MM.1S (cell line): ENCODE measurements around the gene CHST10.

Source experiments
- DNase-seq: peaks from one replicate; pipeline ENCODE4 v3.0.0-alpha.2; 2015
- H2AFZ ChIP-seq: fragments of 300-600 bp; sonication (generic); 2 replicates; pipeline ENCODE4 v1.6.0; 2016; ENCODE audit warnings: antibody characterized with exemption, low read length
- H3F3A ChIP-seq: fragments of 300-600 bp; sonication (generic); 2 replicates; pipeline ENCODE4 v1.6.1; 2016; ENCODE audit warnings: mild to moderate bottlenecking, antibody characterized with exemption, low read length, moderate library complexity, mixed read lengths; ENCODE audit not compliant: insufficient read depth
- H3K27ac ChIP-seq: fragments of 300-600 bp; sonication (generic); 2 replicates; pipeline ENCODE4 v1.5.1; 2016; ENCODE audit warnings: mild to moderate bottlenecking, low read length
- H3K27me3 ChIP-seq: fragments of 300-600 bp; sonication (generic); replicated peaks from 2 replicates; pipeline ENCODE4 v1.6.0; 2016; ENCODE audit warnings: low read length; ENCODE audit not compliant: insufficient read depth
- H3K36me3 ChIP-seq: fragments of 300-600 bp; sonication (generic); replicated peaks from 2 replicates; pipeline ENCODE4 v1.6.1; 2016; ENCODE audit warnings: mild to moderate bottlenecking, low read length, mixed read lengths; ENCODE audit not compliant: insufficient read depth
- H3K4me1 ChIP-seq: fragments of 300-600 bp; sonication (generic); 2 replicates; pipeline ENCODE4 v1.6.1; 2016; ENCODE audit warnings: low read length, mixed read lengths
- H3K4me2 ChIP-seq: fragments of 300-600 bp; sonication (generic); 2 replicates; pipeline ENCODE4 v1.6.0; 2016; ENCODE audit warnings: low read depth, low read length
- H3K4me3 ChIP-seq: fragments of 300-600 bp; sonication (generic); 2 replicates; pipeline ENCODE4 v1.5.1; 2016; ENCODE audit warnings: low read length, mixed read lengths
- H3K79me2 ChIP-seq: fragments of 300-600 bp; sonication (generic); 2 replicates; pipeline ENCODE4 v1.6.1; 2016; ENCODE audit warnings: mixed run types, low read length, mixed read lengths
- H3K9ac ChIP-seq: fragments of 300-600 bp; sonication (generic); 2 replicates; pipeline ENCODE4 v1.6.1; 2016; ENCODE audit warnings: low read length, mixed read lengths
- H3K9me2 ChIP-seq: fragments of 300-600 bp; sonication (generic); replicated peaks from 2 replicates; pipeline ENCODE4 v1.6.1; 2016; ENCODE audit warnings: mild to moderate bottlenecking, low read length, mixed read lengths; ENCODE audit not compliant: insufficient read depth
- H3K9me3 ChIP-seq: fragments of 300-600 bp; sonication (generic); replicated peaks from 2 replicates; pipeline ENCODE4 v1.6.1; 2016; ENCODE audit warnings: mild to moderate bottlenecking, low read length, mixed read lengths; ENCODE audit not compliant: insufficient read depth
- H4K20me1 ChIP-seq: fragments of 300-600 bp; sonication (generic); 2 replicates; pipeline ENCODE4 v1.6.1; 2016; ENCODE audit warnings: mild to moderate bottlenecking, low read length, moderate library complexity, mixed read lengths; ENCODE audit not compliant: insufficient read depth
- CTCF ChIP-seq: fragments of 300-600 bp; sonication (generic); IDR thresholded peaks from 2 replicates; pipeline ENCODE4 v1.5.1; 2016; ENCODE audit warnings: antibody characterized with exemption, low read length, mixed read lengths
- EZH2 ChIP-seq: fragments of 300-600 bp; sonication (generic); optimal IDR thresholded peaks from 2 replicates; pipeline ENCODE3; 2017; ENCODE audit warnings: low read depth, mild to moderate bottlenecking, antibody characterized with exemption, low read length, mixed read lengths
- EZH2phosphoT487 ChIP-seq: fragments of 300-600 bp; sonication (generic); IDR thresholded peaks from 2 replicates; pipeline ENCODE4 v1.6.1; 2018; ENCODE audit warnings: antibody characterized with exemption, low read length

CHST10 gene

GRCh38 chr2:100397976-100398375 lies 19.5 kb downstream of the CHST10 start:
- Histone ChIP-seq H3F3A (no peaks in the 10 kb centered on the region), H2AFZ (no peak overlapping the region), H3K4me1 (no peaks in the 10 kb centered on the region), H4K20me1 (no peaks in the 10 kb centered on the region), H3K79me2 (no peaks in the 10 kb centered on the region), H3K27me3 (no peaks in the 10 kb centered on the region), H3K4me3 (no peak overlapping the region), H3K9me2 (no peaks in the 10 kb centered on the region), H3K36me3 (no peaks in the 10 kb centered on the region), H3K27ac (no peak overlapping the region), H3K9me3 (no peaks in the 10 kb centered on the region), H3K4me2 (no peak overlapping the region), H3K9ac (no peak overlapping the region)
- DNase-seq: no peak
- TF ChIP-seq CTCF (no peak), EZH2 (no peak), EZH2phosphoT487 (no peak)

GRCh38 chr2:100397118-100397860 lies 20.2 kb downstream of the CHST10 start:
- no peaks in the 10 kb centered on the region for H3K36me3 ChIP-seq
- H3K27ac ChIP-seq: no peak overlapping the region
- H4K20me1 ChIP-seq: no peaks in the 10 kb centered on the region
- H3K9ac ChIP-seq: no peak overlapping the region
- H3K9me2 ChIP-seq: no peaks in the 10 kb centered on the region
- no peaks in the 10 kb centered on the region for H3F3A ChIP-seq
- no peak overlapping the region for H3K4me2 ChIP-seq
- DNase-seq: no peak
- no peaks in the 10 kb centered on the region for H3K4me1 ChIP-seq
- H3K79me2 ChIP-seq: no peaks in the 10 kb centered on the region
- no peak overlapping the region for H2AFZ ChIP-seq
- no peaks in the 10 kb centered on the region for H3K9me3 ChIP-seq
- TF ChIP-seq EZH2phosphoT487: no peak
- TF ChIP-seq EZH2: no peak
- TF ChIP-seq CTCF: no peak
- no peaks in the 10 kb centered on the region for H3K27me3 ChIP-seq
- H3K4me3 ChIP-seq: no peak overlapping the region

GRCh38 chr2:100396483-100396882 lies 21.0 kb downstream of the CHST10 start:
- Histone ChIP-seq H3F3A (no peaks in the 10 kb centered on the region), H3K9ac (no peak overlapping the region), H3K4me1 (no peaks in the 10 kb centered on the region), H3K4me3 (no peak overlapping the region), H4K20me1 (no peaks in the 10 kb centered on the region), H3K27ac (no peak overlapping the region), H3K79me2 (no peaks in the 10 kb centered on the region), H3K27me3 (no peaks in the 10 kb centered on the region), H2AFZ (no peak overlapping the region), H3K36me3 (no peaks in the 10 kb centered on the region), H3K9me3 (no peaks in the 10 kb centered on the region), H3K4me2 (no peak overlapping the region), H3K9me2 (no peaks in the 10 kb centered on the region)
- TF ChIP-seq EZH2: no peak
- TF ChIP-seq CTCF: no peak
- TF ChIP-seq EZH2phosphoT487: no peak
- DNase-seq: no peak
